ENCODE results near the gene LYPD3.

The LYPD3 gene

DNA sequence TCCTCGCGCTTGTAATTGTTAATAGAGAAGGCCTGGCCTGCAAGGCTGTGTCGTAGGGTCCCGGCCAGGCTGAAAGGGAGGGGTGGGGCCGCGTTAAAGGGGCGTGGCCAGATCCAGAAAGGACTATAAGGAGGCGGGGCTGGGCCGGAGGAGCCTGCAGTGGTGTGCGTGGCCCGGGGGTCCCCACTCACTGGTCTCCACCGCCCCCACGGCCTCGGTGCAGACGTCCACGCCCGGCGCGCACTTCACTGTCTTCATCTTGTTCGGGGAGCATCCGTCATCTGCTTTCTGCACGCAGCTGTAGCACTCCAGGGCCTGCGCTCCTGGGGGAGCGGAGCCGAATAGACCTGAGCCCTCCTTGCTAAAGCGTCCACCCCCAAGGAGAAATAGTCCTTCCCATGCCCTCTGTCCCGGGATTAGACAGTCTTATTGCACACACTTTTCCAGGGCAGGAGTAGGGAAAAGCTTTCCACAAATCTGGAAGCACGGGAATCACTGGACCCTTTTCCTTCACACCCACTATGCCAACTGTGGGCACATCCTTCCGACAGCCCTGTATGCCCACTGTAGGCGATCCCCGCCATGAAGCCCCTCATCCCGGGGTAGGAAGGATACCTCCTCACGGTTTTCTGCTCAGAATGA is 1.2 kb downstream of the LYPD3 start:
- Histone ChIP-seq H3K9me3 (ENCODE audit: low read length) (no peaks in the 10 kb centered on the region), H3K27me3 (ENCODE audit: insufficient read depth, low read length) (no peaks in the 10 kb centered on the region), H3K4me3 (ENCODE audit: low read length) (peak overlapping the region; percentile 60), H3K36me3 (ENCODE audit: insufficient read depth, low read length) (no peaks in the 10 kb centered on the region), H2AFZ (ENCODE audit: low read depth, low read length) (peak overlapping the region; percentile 75), H3K4me1 (ENCODE audit: insufficient read depth, low read length) (peaks cover 8% of the 10 kb centered on the region)

DNA sequence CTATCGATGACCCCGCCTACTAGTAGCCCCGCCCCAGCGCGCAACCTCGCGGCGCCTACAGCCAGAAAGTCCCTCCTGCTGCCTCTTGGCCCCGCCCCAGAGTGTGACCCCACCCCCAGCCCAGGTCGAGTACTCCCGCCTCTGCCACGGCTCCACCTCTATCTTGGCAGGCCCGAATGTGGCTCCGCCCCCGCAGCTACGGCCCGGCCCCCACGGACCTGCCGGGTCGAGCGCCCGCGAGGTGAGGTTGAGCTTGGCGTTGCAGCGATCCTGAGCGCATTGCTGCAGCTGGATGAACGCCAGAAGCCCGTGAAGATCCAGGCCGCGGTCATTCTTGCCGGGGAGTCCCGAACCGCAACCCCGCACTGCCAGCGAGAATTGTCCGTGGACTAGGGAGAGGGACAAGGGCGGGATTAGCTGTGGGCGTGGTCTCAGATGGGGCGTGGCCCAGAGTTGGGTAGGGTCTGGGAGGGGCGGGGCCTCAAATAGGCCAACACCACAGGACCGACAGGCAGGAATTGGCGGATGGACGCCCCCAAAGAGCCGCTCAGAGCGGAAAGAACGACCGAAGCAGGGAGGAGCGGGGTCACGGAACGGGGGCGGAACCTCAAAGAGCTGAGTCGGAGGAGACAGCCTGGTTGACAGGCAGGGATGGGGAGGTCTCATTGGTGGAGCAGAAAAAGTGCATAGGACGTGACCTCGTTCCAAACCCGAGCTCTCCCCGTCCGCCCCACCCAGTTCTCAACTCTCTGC is 1.9 kb downstream of the LYPD3 start:
- Histone ChIP-seq H3K9me3 (ENCODE audit: low read length) (no peaks in the 10 kb centered on the region), H2AFZ (ENCODE audit: low read depth, low read length) (peak overlapping the region; percentile 75), H3K36me3 (ENCODE audit: insufficient read depth, low read length) (no peaks in the 10 kb centered on the region), H3K27me3 (ENCODE audit: insufficient read depth, low read length) (no peaks in the 10 kb centered on the region), H3K4me3 (ENCODE audit: low read length) (peak overlapping the region; percentile 60), H3K4me1 (ENCODE audit: insufficient read depth, low read length) (peaks cover 8% of the 10 kb centered on the region)

DNA sequence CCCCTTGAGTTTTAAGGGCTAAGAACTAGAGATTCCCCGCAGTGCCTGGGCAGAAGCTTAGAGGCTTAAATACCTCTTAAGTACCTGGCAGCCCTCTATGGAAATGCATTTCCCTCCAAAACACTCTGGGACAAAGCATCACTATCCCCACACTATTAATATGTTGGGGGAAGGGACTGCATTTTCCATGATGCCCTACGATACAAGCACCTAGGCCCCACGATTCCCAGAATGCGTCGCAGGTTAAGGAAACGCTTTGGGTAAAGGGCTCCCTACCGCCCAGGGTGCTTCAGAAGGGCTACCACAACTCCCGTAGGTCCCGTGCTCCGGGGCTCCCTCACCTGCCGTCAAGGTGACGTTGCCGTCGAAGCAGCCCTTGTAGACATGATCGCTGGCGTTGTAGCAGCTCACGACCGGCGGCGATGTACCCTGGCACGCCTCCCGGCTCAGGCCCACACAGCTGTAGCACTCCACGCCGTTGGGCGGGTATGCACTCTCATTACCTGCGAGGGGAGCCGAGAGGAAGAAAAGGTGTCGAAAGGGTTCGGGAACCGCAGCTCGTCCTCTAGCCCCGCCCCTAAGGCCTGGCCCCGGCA is 2.5 kb downstream of the LYPD3 start:
- Histone ChIP-seq H3K9me3 (ENCODE audit: low read length) (no peaks in the 10 kb centered on the region), H3K4me3 (ENCODE audit: low read length) (peak overlapping the region; percentile 60), H3K4me1 (ENCODE audit: insufficient read depth, low read length) (peaks cover 8% of the 10 kb centered on the region), H3K36me3 (ENCODE audit: insufficient read depth, low read length) (no peaks in the 10 kb centered on the region), H2AFZ (ENCODE audit: low read depth, low read length) (peak overlapping the region; percentile 75), H3K27me3 (ENCODE audit: insufficient read depth, low read length) (no peaks in the 10 kb centered on the region)

DNA sequence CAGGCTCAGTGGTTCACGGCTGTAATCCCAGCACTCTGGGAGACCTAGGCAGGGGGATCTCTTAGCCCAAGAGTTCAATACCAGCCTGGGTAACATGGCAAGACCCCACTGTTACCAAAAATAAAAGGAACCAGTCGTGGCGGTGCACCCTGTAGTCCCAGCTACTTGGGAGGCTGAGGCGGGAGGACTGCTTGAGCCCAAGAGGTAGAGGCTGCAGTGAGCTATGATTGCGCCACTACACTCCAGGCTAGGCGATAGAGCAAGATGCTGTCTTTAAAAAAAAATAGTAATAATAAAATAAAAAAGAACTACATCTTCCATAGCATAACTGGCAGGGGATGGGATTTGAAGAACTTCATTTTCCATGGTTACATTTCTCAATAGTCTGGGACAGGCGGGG is 3.0 kb downstream of the LYPD3 start:
- Histone ChIP-seq H3K36me3 (ENCODE audit: insufficient read depth, low read length) (no peaks in the 10 kb centered on the region), H2AFZ (ENCODE audit: low read depth, low read length) (no peak overlapping the region), H3K4me1 (ENCODE audit: insufficient read depth, low read length) (peaks cover 8% of the 10 kb centered on the region), H3K9me3 (ENCODE audit: low read length) (no peaks in the 10 kb centered on the region), H3K27me3 (ENCODE audit: insufficient read depth, low read length) (no peaks in the 10 kb centered on the region), H3K4me3 (ENCODE audit: low read length) (no peak overlapping the region)

DNA sequence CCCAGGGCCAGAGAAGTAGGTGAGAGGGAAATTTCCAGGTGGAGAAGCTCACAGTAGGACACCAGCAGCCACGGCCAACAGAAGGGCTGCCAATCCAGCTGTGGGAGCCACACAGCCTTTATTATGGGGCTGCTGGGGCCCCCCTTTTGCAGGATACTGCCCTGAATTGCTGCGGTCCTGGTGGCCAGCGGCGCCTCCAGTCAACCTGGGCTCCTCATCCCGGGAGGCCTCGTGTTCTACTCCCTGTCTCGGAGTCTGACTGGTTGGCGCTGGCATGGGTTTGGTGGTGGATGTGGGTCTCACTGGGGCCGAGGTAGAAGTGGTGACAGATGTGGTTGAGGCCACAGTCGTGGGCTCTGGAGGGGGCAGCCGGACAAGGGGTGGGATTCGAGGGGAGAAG is 4.1 kb downstream of the LYPD3 start:
- Histone ChIP-seq H3K4me1 (ENCODE audit: insufficient read depth, low read length) (peaks cover 8% of the 10 kb centered on the region), H3K4me3 (ENCODE audit: low read length) (no peak overlapping the region), H3K36me3 (ENCODE audit: insufficient read depth, low read length) (no peaks in the 10 kb centered on the region), H3K27me3 (ENCODE audit: insufficient read depth, low read length) (no peaks in the 10 kb centered on the region), H3K9me3 (ENCODE audit: low read length) (no peaks in the 10 kb centered on the region), H2AFZ (ENCODE audit: low read depth, low read length) (no peak overlapping the region)

DNA sequence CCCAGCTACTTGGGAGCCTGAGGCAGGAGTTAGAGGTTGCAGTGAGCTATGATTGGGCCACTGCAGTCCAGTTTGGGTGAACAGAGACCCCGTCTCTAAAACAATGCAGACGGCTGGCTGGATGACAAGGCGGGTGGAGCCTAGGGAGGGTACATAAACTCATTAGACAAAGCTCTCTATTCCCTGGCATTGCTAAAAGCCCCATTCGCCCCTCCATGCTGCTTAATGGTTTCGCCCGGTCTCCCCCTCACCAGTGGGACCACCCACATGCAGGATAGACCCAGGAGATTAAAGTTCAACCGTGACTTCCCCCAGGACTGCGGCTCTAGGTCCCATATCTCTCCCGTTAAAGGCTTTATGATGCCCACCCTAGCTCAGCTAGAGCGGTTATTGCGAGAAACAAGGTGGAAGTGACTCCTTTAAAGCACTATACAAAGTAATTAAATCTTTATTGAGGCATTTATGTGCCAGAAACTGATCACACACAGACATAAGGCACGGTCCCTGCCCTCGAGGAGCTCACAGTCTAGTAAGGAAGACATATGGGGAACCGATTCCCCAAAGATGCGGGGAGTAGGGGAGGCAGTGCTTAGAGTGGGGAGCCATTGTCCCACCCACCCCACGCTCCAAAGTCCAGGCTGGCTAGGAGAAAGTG is 4.9 kb downstream of the LYPD3 start:
- Histone ChIP-seq H3K4me3 (ENCODE audit: low read length) (no peak overlapping the region), H3K27me3 (ENCODE audit: insufficient read depth, low read length) (no peaks in the 10 kb centered on the region), H2AFZ (ENCODE audit: low read depth, low read length) (no peak overlapping the region), H3K36me3 (ENCODE audit: insufficient read depth, low read length) (no peaks in the 10 kb centered on the region), H3K4me1 (ENCODE audit: insufficient read depth, low read length) (peaks cover 8% of the 10 kb centered on the region), H3K9me3 (ENCODE audit: low read length) (no peaks in the 10 kb centered on the region)

DNA sequence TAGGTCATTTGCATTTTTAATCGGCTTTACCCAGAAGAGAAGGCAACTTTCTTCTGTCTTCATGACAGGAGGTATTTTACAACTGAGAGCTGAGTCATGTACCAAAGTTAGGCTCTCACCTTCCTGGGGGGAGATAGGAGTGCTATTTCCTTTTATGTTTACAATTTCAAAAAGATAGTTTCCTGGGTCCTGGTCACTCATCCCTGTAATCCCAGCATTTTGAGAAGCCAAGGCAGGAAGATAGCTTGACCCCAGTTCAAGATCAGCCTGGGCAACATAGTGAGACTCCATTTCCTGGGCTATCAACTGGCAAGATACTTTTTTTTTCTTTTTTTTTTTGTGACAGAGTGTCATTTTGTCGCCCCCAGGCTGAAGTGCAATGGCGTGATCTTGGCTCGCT is 7.6 kb downstream of the LYPD3 start:
- Histone ChIP-seq H3K4me1 (ENCODE audit: insufficient read depth, low read length) (no peaks in the 10 kb centered on the region), H3K36me3 (ENCODE audit: insufficient read depth, low read length) (no peaks in the 10 kb centered on the region), H3K9me3 (ENCODE audit: low read length) (no peaks in the 10 kb centered on the region), H2AFZ (ENCODE audit: low read depth, low read length) (no peak overlapping the region), H3K27me3 (ENCODE audit: insufficient read depth, low read length) (no peaks in the 10 kb centered on the region), H3K4me3 (ENCODE audit: low read length) (no peak overlapping the region)

DNA sequence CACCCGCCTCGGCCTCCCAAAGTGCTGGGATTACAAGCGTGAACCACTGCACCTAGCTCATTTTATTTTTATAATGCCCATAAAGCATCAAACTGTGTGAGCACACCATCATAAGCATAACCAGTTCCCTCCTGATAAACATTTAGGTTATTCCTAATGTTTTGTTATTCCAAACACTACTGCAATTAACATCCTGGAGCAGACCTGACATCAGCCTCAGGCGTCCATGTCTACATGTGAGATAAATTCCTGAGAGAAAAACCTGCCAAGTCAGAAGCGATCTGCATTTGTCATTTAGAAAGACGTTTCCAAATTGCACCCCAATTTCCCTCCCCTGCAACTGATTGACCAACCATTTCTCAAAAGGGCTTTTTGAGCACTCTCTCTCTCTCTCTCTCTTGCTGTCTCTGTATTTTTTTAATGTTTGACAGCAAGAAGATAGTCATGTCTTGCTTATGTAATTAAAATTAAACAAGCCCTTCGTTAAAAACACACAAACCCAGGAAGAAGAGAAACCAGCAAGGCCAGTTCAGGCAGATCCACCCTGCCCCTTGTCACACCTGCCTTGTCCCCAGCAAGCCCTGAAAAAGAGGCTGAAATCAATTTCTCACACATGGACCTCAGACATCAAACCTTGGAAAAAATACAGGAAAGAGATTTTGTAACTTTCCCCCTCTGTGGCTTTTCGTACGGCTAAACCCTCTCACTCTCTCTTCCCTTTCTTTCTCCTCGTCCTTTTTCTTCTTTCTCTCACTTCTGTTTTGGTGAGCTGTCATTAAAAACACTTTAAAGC is 9.9 kb downstream of the LYPD3 start:
- Histone ChIP-seq H2AFZ (ENCODE audit: low read depth, low read length) (no peak overlapping the region), H3K4me3 (ENCODE audit: low read length) (no peak overlapping the region), H3K4me1 (ENCODE audit: insufficient read depth, low read length) (no peaks in the 10 kb centered on the region), H3K36me3 (ENCODE audit: insufficient read depth, low read length) (no peaks in the 10 kb centered on the region), H3K9me3 (ENCODE audit: low read length) (peaks cover 4% of the 10 kb centered on the region), H3K27me3 (ENCODE audit: insufficient read depth, low read length) (no peaks in the 10 kb centered on the region)

DNA sequence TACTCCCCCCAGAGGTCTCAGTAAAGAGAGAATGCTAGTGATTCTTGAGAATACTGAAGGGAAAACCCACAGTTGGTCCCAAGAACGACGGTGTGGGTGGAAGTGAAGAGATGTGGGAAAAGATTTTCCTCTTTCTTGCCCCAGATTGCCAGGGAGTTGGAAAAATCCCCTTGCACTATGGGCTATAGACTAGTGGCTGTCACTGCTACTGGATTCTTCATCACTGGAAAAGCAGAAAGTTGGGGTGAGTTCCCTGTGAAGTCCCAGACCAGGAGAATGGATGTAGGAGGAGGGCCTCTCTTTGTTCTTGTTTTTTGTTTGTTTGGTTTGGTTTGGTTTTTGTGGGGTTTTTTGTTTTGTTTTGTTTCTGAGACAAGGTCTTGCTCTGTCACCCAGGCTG is 11.4 kb downstream of the LYPD3 start:
- Histone ChIP-seq H2AFZ (ENCODE audit: low read depth, low read length) (no peak overlapping the region), H3K36me3 (ENCODE audit: insufficient read depth, low read length) (no peaks in the 10 kb centered on the region), H3K9me3 (ENCODE audit: low read length) (peaks cover 4% of the 10 kb centered on the region), H3K4me3 (ENCODE audit: low read length) (no peak overlapping the region), H3K4me1 (ENCODE audit: insufficient read depth, low read length) (no peaks in the 10 kb centered on the region), H3K27me3 (ENCODE audit: insufficient read depth, low read length) (no peaks in the 10 kb centered on the region)

DNA sequence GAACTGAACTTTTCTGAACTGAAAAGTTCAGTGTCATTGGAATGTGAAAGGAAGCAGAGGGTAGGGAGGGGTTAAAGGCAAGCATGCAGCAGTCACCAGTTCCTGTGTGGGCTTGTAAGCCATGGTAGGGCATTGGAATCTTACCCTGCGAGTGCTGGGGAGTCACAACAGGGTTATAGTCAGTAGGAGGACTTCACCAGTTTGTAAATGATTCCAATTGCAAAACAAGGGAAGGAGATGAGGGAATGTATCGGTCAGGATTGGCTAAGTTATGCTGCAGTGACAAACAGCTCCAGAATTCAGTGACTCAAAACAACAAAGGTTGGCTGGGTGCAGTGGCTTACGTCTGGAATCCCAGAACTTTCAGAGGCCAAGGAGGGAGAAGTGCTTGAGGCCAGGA is 12.8 kb downstream of the LYPD3 start:
- Histone ChIP-seq H2AFZ (ENCODE audit: low read depth, low read length) (no peak overlapping the region), H3K9me3 (ENCODE audit: low read length) (peaks cover 4% of the 10 kb centered on the region), H3K4me3 (ENCODE audit: low read length) (no peak overlapping the region), H3K4me1 (ENCODE audit: insufficient read depth, low read length) (no peaks in the 10 kb centered on the region), H3K27me3 (ENCODE audit: insufficient read depth, low read length) (no peaks in the 10 kb centered on the region), H3K36me3 (ENCODE audit: insufficient read depth, low read length) (no peaks in the 10 kb centered on the region)

DNA sequence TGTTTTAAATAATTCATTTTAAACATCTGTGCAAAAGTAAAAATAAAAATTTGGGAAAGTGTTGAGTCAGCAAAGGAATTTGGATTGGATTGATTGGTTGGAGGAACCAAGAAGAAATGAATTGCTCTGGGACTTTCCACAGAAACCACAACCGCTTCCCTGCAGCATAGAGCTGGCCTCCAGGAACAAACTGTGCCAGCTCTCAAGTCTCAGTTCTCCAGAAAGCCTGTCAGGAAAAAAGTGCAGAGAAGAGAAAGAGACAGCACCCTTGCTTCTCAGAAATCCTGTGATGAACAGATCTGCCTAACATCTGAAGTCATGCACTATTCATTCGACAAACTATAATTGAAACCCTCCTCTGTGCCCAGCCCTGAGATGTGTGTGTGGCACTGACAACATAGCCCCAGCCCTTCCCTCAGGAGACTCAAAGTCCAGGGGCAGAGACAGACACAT is 14.8 kb downstream of the LYPD3 start:
- Histone ChIP-seq H3K36me3 (ENCODE audit: insufficient read depth, low read length) (no peaks in the 10 kb centered on the region), H2AFZ (ENCODE audit: low read depth, low read length) (no peak overlapping the region), H3K4me3 (ENCODE audit: low read length) (no peak overlapping the region), H3K4me1 (ENCODE audit: insufficient read depth, low read length) (no peaks in the 10 kb centered on the region), H3K27me3 (ENCODE audit: insufficient read depth, low read length) (no peaks in the 10 kb centered on the region), H3K9me3 (ENCODE audit: low read length) (peaks cover 4% of the 10 kb centered on the region)

DNA sequence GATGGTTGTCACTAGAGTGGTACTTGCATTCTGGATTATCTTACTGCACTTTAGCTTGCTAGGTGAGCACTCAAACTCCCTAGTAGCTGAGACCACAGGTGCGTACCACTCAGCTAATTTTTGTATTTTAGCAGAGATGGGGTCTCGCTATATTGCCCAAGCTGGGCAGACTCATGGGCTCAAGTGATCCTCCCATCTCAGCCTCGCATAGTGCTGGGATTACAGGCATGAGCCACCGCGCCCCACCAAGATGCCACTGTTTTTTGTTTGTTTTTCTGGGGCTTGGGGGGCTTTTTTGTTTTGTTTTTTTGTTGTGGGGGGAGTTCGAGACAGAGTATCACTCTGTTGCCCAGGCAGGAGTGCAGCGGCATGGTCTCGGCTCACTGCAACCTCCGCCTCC is 17.8 kb downstream of the LYPD3 start:
- no peaks in the 10 kb centered on the region for H3K4me1 ChIP-seq (ENCODE audit: insufficient read depth, low read length)
- H3K9me3 ChIP-seq (ENCODE audit: low read length) = peaks cover 3% of the 10 kb centered on the region
- H3K36me3 ChIP-seq (ENCODE audit: insufficient read depth, low read length) = no peaks in the 10 kb centered on the region
- no peak overlapping the region for H3K4me3 ChIP-seq (ENCODE audit: low read length)
- no peaks in the 10 kb centered on the region for H3K27me3 ChIP-seq (ENCODE audit: insufficient read depth, low read length)
- no peak overlapping the region for H2AFZ ChIP-seq (ENCODE audit: low read depth, low read length)
